DMS 273 treated with DMSO at 0.1 percent for 48 hours (cell line): ENCODE measurements around the gene TAF12.
"Not testable (repeated sequence)": the region's sequence is repeated elsewhere in the genome, so short reads cannot be mapped to it uniquely, and the experiment has no call there.

ENCODE experiments used
- DNase-seq: peaks from one replicate; lab custom pipeline; 2025; lab: John Stamatoyannopoulos, UW

TAF12 gene

GRCh38 chr1:28644494-28644893, 1.6 kb upstream of the TAF12 start:
- DNase-seq: no peak

- no peak for DNase-seq
Observed at GRCh38 chr1:28642056-28642846, 616 bp downstream of the TAF12 start.

- DNase-seq: no peak
Observed at GRCh38 chr1:28640766-28641165, 2.1 kb downstream of the TAF12 start.

- DNase-seq: no peak
Observed at GRCh38 chr1:28632560-28632959, 10.3 kb downstream of the TAF12 start.

DNA sequence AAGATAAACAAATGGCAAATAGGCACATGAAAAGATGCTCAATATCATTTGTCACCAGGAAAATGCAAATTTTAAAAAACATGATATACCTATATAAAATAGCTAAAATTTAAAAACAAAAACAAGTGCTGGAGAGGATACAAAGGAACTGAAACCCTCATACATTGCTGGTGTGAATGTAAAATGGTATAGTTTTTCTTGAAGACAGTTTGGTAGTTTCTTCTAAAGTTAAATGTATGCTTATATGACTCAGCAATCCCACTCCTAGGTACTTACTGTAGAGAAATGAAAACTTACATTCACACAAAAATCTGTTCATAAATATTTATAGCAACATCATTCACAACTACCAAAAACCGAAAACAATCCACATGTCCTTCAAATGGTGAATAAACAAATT, 11.2 kb downstream of the TAF12 start:
- no peak for DNase-seq

DNA sequence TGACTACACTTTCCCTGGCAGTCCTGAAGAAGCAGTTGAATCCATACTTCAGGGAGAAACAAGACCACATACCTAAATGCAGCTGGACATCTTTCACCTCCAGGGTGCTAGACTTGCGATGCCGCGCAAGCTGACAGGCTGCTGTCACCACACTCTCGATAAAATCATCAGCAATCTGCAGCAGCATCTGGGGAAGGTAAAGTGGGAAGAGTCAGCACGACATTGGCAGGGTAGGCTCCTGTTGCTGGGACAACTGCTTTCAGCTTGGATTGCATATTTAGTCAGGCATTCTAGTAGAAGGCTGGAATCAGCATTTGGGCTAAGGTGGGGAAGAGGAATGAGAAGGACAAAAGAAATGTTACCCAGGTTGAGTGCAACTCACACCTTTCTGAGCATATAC, 29.7 kb downstream of the TAF12 start:
- DNase-seq: no peak

GRCh38 chr1:28606771-28607170, 36.1 kb downstream of the TAF12 start:
- DNase-seq: no peak

- DNase-seq: no peak
Observed at GRCh38 chr1:28604962-28605361, 37.9 kb downstream of the TAF12 start.

GRCh38 chr1:28604411-28604810, 38.5 kb downstream of the TAF12 start:
- no peak for DNase-seq

DNA sequence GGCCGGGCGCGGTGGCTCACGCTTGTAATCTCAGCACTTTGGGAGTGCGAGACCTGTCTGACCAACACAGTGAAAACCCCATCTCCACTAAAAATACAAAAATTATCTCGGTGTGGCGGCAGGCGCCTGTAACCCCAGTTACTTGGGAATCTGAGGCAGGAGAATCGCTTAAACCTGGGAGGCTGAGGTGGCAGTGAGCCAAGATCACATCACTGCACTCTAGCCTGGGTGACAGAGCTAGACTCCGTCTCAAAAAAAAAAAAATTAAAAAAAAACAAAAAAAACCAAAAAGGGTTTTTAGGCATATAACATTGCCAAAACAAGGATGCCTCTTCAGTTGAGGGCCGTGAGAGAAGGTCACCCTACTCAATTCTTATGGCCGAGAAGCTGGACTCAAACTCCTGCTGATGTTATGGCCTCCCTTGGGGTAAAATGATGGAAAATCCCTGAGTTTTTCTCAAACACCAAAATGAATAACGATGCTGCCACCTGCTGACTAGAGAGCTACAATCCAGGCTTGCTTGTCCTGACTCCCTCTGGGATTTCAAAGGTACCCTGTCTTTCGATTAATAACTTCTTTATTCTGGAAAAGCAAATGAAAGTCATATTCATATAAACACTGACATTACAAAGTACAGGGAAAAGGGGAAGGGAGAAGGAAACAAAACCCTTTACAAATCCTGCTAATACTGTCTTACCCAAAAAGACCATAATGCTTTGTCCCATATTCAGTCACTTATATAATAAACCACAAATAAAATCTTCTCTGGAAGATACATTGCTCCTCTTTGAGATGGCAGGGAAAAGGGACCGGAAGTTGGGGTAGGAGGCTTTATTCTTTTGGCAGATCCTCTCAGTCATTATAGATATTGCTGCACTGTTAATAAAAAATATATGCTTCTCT, 40.1 kb downstream of the TAF12 start:
- peak; percentile 57 for DNase-seq

DNA sequence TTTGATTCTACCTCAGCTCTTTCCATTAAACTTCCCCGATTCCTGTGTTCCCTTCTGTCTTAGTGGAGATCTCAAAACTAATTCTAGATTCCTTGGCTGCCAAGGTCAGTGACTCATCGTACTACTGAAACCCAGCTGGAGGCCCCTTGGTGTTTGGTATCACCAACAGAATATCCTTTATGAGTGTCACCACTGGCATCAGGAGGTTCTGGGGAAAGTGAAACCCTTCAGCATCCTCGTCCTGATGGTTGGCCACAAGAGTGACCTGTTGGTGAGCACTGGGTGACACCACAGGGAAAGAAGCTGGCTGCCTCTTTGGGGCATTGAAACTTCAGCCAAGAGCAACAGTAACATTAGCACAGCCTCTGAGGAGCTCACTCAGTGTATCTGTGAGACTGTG, 41.2 kb downstream of the TAF12 start:
- no peak for DNase-seq

DNA sequence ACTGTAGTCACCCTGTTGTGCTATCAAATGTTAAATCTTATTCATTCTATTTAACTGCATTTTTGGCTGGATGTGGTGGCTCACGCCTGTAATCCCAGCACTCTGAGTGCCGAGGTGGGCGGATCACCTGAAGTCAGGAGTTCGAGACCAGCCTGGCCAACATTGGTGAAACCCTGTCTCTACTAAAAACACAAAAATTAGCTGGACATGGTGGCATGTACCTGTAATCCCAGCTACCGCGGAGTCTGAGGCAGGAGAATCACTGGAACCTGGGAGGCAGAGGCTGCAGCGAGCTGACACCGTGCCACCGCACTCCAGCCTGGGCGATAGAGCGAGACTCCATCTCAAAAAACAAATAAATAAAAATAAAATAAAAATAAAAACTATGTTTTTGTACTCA, 46.6 kb downstream of the TAF12 start:
- DNase-seq: not testable (repeated sequence)

- no peak for DNase-seq
Observed at GRCh38 chr1:28595412-28596191, 47.3 kb downstream of the TAF12 start.

- DNase-seq: not testable (repeated sequence)
Observed at GRCh38 chr1:28594686-28595411, 48.0 kb downstream of the TAF12 start.

GRCh38 chr1:28593988-28594356, 48.9 kb downstream of the TAF12 start:
- not testable (repeated sequence) for DNase-seq

- no peak for DNase-seq
Observed at GRCh38 chr1:28592321-28593071, 50.4 kb downstream of the TAF12 start.

- DNase-seq: no peak
Observed at GRCh38 chr1:28591708-28592320, 51.1 kb downstream of the TAF12 start, which contains the start of gene RAB42. Gene RAB42, plus strand, starts transcription at chr1:28592265. Its CDS starts 247 bp downstream, at chr1:28592512.

DNA sequence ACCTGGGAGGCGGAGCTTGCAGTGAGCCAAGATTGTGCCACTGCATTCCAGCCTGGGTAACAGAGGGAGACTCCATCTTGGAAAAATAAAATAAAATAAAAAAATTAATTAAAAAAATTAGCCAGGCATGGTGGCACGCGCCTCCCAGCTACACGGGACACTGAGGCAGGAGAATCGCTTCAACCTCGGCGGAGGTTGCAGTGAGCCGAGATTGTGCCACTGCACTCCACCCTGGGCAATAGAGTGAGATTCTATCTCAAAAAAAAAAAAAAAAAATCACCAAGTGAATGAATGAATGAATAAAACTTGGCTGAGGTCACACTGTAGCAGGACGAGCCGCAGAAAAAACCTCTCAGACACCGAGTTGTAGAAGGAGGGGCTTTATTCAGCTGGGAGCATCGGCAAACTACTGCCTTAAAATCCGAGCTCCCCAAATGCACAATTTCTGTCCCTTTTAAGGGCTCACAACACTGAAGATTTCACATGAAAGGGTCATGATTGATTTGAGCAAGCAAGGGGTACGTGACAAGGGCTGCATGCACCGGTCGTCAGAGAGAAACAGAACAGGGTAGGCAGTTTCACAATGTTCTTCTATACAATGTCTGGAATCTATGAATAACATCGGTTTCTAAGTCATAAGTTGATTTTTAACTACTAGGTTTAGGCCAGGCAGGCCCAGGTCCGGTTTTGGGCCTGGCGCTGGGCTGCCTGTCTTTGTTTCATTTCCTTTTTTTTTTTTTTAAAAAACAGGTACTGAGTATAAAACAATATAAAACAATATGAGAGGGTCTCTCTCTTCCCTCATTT, 56.1 kb downstream of the TAF12 start:
- DNase-seq: not testable (repeated sequence)

DNA sequence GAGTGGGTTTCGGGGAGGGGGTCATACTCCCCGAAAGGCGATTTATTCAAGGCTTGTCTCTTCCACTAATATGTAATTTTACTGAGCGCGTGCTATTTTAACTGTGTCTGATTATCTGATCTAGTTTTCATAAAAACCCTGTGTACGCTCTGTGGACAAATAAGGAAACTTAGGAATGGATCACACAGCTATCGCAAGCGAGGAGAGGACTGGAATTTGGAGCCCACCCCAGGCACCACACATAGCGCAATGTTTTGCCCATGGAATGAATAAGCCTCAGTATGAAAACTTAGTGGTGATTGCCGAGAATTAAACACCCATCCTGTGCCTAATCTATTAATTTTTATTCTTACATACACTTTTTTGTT, 60.6 kb downstream of the TAF12 start:
- DNase-seq: no peak
